Activated CD8-positive, alpha-beta memory T cell treated with anti-CD3 and anti-CD28 coated beads, Interleukin-2, amount 50 U/mL, for 24 hours (primary cell): ENCODE data around the gene TMEM26.

ENCODE experiments used
- DNase-seq: peaks from one replicate; pipeline ENCODE4 v3.0.0-alpha.2; 2020; ENCODE audit errors: extremely low read depth

Gene TMEM26

DNA sequence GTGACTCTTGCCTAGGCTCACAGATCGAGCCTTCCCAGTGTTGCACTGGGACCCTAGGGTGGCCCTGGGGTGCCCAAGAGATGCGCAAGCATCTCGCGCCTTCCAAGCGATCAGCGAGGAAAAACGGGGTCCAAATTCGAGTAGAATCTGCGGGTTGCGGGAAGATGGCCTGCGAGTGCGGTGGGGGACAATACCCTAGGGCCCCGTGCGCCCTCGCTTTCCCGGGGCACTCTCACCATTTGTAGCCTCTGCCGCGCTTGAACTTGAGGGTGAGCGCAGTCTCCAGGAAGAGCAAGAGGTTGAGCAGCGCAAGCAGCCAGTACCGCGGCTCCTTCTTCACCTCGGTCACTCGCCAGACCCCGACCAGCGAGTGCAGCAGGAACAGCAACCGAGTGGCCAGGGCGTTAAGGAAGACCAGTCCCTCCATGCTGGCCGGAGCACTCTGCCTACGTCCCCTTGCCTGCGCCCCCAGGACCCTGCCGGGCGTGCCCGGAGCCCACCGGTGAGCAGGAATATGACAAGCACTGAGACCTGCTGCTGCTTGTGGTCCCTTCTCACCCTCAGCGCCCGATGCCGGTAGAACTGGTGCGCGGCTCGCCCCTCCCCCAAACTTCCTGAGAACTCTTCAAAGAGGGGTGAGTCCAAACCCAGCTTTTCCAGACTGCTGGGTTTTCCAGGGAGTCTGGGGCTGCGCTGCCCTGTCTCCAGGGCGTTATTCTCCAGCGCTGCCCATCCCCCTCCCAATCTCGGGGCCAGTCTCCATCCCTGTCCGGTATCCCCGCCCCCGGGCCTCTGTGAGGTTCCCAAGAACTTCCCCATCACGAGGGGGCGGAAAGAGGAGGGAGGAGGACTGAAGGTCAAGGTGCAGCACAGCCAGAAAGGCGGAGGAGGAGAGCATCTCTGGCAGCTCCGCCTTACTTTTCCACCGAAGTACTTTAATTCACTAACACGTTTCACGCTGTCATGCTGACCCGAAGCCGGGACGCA, at the start of gene TMEM26:
Gene TMEM26, minus strand, starts transcription at position 727 of the 987 bp plus-strand sequence. Its CDS starts 300 bp downstream, at position 427.
- DNase-seq: no peak

DNA sequence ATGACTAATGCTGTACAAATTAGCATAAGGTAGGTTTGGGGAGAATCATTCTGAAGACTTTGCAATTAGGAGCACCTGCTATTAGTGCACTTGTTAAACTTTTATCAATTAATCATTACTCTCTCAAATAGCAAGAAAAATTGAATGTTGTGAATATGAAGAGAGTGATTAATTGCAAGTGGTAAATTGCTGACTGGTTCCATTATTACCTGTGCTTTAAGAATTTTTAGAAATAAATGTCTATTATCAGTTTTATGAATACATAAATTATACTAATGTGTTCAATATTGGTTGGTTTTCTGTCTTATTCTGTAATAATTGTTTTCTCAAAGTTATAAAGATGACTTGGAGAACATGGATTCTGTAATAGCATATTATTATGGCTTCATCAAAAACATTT, 47.3 kb upstream of the TMEM26 start:
- DNase-seq: no peak

DNA sequence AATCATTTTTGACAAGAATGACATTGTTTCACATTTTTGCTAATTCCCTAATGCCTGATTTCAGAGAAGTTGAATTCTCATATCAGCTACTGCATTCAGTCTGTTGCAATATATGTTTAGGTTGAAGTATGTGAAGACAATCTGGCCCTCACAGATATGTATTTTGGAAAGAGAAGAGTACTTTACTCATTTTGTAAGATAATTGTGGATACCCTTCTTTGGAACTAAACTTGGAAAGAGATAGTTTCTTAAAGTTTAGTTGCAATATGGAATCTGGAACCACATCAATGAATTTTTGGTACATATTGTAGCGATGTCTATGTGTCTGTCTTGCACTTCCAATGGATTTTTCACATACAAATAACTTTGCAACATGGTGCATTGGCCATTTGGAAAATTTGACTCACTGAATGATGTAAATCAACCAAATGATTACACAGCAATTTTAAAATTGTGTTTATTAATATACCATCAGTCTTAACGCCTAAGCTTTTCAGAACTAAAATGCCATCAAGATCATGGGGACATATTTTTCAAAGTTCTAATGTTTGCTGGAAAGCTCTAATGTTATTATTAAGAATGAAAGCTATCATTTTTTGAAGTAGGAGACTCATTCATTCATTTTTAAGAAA, 39.3 kb upstream of the TMEM26 start:
- DNase-seq: no peak

DNA sequence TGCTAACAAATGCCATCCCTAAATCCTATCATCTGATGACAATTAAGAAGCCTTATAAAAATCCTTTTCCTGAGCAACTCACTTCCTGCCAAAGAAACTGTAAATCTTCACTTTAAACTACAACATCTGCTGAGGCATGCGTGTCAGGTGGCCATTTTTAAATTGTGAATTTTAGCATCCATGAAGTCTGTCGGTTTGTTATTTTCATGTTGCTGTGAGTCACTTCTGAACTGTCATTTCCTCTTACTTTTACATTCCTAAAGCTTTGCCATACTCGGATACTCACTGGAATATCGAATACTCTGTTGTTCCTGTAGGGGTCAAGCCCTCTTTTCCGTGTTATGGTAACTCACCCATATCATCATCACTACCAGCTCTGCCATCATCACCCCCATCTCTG, 34.3 kb upstream of the TMEM26 start:
- no peak for DNase-seq

DNA sequence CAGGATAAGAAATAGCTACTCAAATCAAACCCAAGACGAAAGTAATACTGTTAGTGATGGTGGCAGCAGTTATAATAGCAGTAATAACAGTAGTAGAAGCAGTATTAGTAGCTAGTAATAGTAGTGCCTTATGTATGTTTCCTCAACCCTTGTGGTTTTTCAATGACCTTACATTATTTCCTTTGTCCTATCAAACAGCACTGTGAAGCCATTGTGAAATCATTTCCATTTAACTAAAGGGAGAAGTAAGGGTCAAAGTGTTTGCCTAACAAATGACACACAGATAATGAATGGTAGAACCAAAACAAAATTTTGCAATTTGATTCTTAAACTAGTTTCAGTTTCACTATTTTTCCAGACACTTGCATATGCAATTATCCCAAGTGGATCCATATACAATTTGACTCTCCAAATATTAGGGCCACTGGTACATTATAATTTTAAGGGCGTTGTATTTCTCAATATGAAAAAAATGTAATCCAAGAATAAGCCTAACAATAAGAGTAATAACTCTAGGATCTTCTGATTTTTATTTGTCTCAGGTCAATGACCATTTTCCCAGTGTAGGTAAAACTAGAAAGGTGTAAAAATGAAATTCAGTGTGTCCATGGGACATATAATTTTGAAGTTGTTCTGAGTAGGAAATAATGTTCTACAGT, 33.7 kb upstream of the TMEM26 start:
- no peak for DNase-seq

- no peak for DNase-seq
Observed at GRCh38 chr10:61486251-61486650, 33.1 kb upstream of the TMEM26 start.

GRCh38 chr10:61481597-61481996, 28.4 kb upstream of the TMEM26 start:
- no peak for DNase-seq

- no peak for DNase-seq
Observed at GRCh38 chr10:61480208-61480607, 27.0 kb upstream of the TMEM26 start.

GRCh38 chr10:61478621-61479312, 25.6 kb upstream of the TMEM26 start:
- DNase-seq: no peak

- no peak for DNase-seq
Observed at GRCh38 chr10:61477451-61477850, 24.3 kb upstream of the TMEM26 start.

DNA sequence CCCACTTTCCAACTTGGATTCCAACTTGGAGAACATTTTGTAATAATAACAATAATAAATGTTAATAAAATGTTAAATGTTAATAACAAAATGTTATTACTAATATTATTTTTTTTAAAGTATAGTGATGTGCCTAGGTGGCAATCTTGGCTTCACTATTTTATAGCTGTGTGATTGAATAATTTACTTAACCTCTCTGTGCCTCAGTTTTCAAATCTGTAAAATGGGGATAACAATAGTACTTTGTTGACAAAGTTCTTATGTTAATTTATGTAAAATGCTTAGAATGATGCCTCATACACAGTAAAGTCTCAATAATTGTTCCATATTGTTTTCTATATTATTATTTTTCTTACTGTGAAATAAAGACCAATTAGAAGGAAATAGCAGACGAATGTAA, 23.3 kb upstream of the TMEM26 start:
- DNase-seq: no peak

DNA sequence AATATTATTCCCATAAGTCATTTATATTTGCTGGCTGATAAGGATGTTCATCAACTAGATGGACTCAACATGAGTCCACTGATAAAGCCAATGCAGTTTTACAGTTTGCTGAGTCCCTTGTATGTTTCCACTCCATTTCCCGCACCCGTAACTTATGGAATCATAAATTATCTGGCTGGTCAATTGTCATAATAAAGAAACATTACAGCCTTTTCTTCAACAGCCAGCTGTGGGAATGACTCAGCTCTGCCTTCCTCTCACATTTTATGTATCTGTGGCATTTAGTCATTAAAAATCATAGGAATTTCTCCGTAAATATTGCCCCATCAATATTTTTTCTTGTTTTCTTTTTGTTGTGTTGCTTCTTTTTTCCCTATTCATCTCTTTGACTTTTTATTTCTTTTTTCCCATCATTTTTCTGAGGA, 22.3 kb upstream of the TMEM26 start:
- no peak for DNase-seq

- DNase-seq: no peak
Observed at GRCh38 chr10:61472090-61472674, 19.0 kb upstream of the TMEM26 start.

GRCh38 chr10:61471491-61471890, 18.3 kb upstream of the TMEM26 start:
- DNase-seq: no peak

DNA sequence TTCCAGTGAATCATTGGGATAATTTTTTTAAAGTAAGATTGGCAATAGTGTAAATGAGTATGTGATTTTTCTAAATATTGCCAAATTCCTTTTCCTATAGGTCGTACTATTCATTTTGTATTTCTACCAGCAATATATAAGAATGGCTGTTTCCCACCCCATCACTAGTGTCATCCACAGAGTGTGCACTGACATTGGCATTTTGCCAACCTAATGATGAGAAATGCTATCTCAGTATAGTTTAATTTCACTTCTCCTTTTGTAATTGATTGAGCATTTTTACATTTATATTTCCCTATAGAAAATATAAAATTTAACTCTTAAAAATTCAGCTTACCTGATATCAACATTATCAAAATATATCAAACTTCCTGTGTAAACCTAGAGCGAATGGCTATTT, 17.6 kb upstream of the TMEM26 start:
- no peak for DNase-seq

GRCh38 chr10:61465901-61466632, 12.9 kb upstream of the TMEM26 start:
- no peak for DNase-seq

DNA sequence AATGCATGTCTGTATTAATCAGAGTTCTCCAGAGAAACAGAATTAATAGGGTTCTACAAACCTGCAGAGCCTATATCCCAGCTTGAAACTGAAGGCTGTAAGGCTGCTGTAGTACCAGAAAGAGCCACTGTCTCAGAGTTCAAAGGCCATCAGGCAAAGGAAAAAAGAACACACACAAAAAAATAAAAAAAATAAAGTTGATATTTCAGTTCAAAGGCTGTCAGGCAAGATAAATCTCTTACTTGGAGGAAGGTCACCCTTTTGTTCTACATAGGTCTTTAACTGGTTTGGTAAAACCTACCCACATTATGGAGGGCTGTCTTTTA, 12.0 kb upstream of the TMEM26 start:
- no peak for DNase-seq

- DNase-seq: no peak
Observed at GRCh38 chr10:61464461-61465170, 11.4 kb upstream of the TMEM26 start.

GRCh38 chr10:61463035-61463909, 10.1 kb upstream of the TMEM26 start:
- DNase-seq: no peak
